Measurements from ENCODE around the gene BRD1. TPM values are rescaled to one million over a fixed set of nuclear protein-coding genes. Genes with fewer than 3 reads are reported as not detected.

Gene BRD1
- total and polyA plus RNA-seq, 9 of the 15 experiments (the other 6 are each of a cell fraction or from before 2014, with no cell fraction given): 0.42 to 17.6 (median 5.5) TPM

- CTCF ChIA-PET (ENCODE audit: low intra/inter-chr PET ratio): no interaction called here
- POLR2A ChIA-PET: interaction anchor here (0.6 kb wide), 1 partner anchor 26 kb away, joined by 3 read pairs; no protein-coding TSS in a partner anchor
Observed at GRCh38 chr22:49776891-49777290, 50.8 kb downstream of the BRD1 start.

GRCh38 chr22:49775867-49776511 is 51.7 kb downstream of the BRD1 start:
- POLR2A ChIA-PET: interaction anchor here (0.6 kb wide), 1 partner anchor 20 kb away, joined by 3 read pairs; no protein-coding TSS in a partner anchor
- intact Hi-C loops (cut with micrococcal nuclease): no loop called here
- BruUV-seq (replicated peaks): no TSS peak
- H3K27ac ChIP-seq (ENCODE audit: extremely low read depth, low read depth, low read length): no peak overlapping the region
- CTCF ChIA-PET (ENCODE audit: low intra/inter-chr PET ratio): no interaction called here
- no peak for ATAC-seq
- peak; percentile 40 for TF ChIP-seq POLR2G (IDR thresholded peaks at IDR 0.05; ENCODE audit: low read depth, low read length)
- no peak for TF ChIP-seq TGIF2 (CRISPR knock-in tag; IDR thresholded peaks at IDR 0.05)
- WGBS (ENCODE audit: insufficient coverage, low coverage, missing lambda C conversion rate): 96% methylated on average over 5 of the region's 31 CpGs
- H3K9me1 ChIP-seq (ENCODE audit: control insufficient read depth, insufficient read depth, low read length): no peaks in the 10 kb centered on the region
- peaks cover 39% of the 10 kb centered on the region; the same call in 2 of the 3 replicates for H3K36me3 ChIP-seq (ENCODE audit: control insufficient read depth, insufficient read depth, low read length)
- H3K4me1 ChIP-seq (replicated peaks in 1 of 2; ENCODE audit: control insufficient read depth in 2 of 2, insufficient read depth in 2 of 2, low read length in 2 of 2): peaks cover 0 to 21% of the 10 kb centered on the region in 2 experiments; a peak in 2 of 5 replicates
- H3K9ac ChIP-seq (ENCODE audit: insufficient read depth in 1 of 2, low read depth in 2 of 2, low read length in 2 of 2): no peak overlapping the region
- H3K4me3 ChIP-seq: no peak overlapping the region
- FAIRE-seq: no peak
- in situ Hi-C loops (cut with MboI): no loop called here
- no peak overlapping the region for H2AFZ ChIP-seq (ENCODE audit: low read depth, low read length)
- H3K79me2 ChIP-seq (ENCODE audit: control insufficient read depth, insufficient read depth, low read length): 0 out of 3 replicates have a peak, but pooled peaks cover 2% of the 10 kb centered on the region
- no peak overlapping the region for H3K4me2 ChIP-seq (ENCODE audit: insufficient read depth, low read length)
- H4K20me1 ChIP-seq (replicated peaks; ENCODE audit: control insufficient read depth, insufficient read depth, low read length): no peaks in the 10 kb centered on the region; the same call in 1 of the 2 replicates
- no peaks in the 10 kb centered on the region for H3K9me3 ChIP-seq (replicated peaks; ENCODE audit: control insufficient read depth, insufficient read depth, low read depth, low read length)
- no peaks in the 10 kb centered on the region for H3K27me3 ChIP-seq (ENCODE audit: control insufficient read depth in 2 of 2, insufficient read depth in 2 of 2, low read length in 2 of 2)
- DNase-seq (ENCODE audit: extremely low read depth in 1 of 4, low spot score in 3 of 4): no peak

More at GRCh38 chr22:49776891-49777290, 50.8 kb downstream of the BRD1 start:
- no peak overlapping the region for H3K27ac ChIP-seq (ENCODE audit: extremely low read depth, low read depth, low read length)
- intact Hi-C loops (cut with micrococcal nuclease): no loop called here
- peaks cover 39% of the 10 kb centered on the region; the same call in 2 of the 3 replicates for H3K36me3 ChIP-seq (ENCODE audit: control insufficient read depth, insufficient read depth, low read length)
- in situ Hi-C loops (cut with MboI): no loop called here
- no peak overlapping the region for H3K4me3 ChIP-seq
- peaks cover 0 to 27% of the 10 kb centered on the region in 2 experiments; a peak in 2 of 5 replicates for H3K4me1 ChIP-seq (replicated peaks in 1 of 2; ENCODE audit: control insufficient read depth in 2 of 2, insufficient read depth in 2 of 2, low read length in 2 of 2)
- no peaks in the 10 kb centered on the region for H3K9me1 ChIP-seq (ENCODE audit: control insufficient read depth, insufficient read depth, low read length)
- ATAC-seq (no peak), DNase-seq (ENCODE audit: extremely low read depth in 1 of 4, low spot score in 3 of 4) (no peak), FAIRE-seq (no peak)
- no peak for TF ChIP-seq TCF7 (IDR thresholded peaks at IDR 0.05; ENCODE audit: borderline replicate concordance)
- TF ChIP-seq POLR3A (IDR thresholded peaks at IDR 0.05; ENCODE audit: borderline replicate concordance, extremely low read depth, insufficient read depth, insufficient read length): no peak
- TF ChIP-seq ZNF124 (CRISPR knock-in tag; IDR thresholded peaks at IDR 0.05): no peak
- TF ChIP-seq SRSF9 (IDR thresholded peaks at IDR 0.05; ENCODE audit: borderline replicate concordance, low read depth, low read length): no peak
- TF ChIP-seq CBFB (CRISPR knock-in tag; IDR thresholded peaks at IDR 0.05): no peak
- TF ChIP-seq WHSC1 (IDR thresholded peaks at IDR 0.05; ENCODE audit: low read length): no peak
- TF ChIP-seq ZNF583 (CRISPR knock-in tag; IDR thresholded peaks at IDR 0.05): no peak
- no peak overlapping the region for H3K4me2 ChIP-seq (ENCODE audit: insufficient read depth, low read length)
- no TSS peak for BruUV-seq (replicated peaks)
- WGBS (ENCODE audit: insufficient coverage, low coverage, missing lambda C conversion rate): 85% methylated on average over 7 of the region's 29 CpGs
- H3K9ac ChIP-seq (ENCODE audit: insufficient read depth in 1 of 2, low read depth in 2 of 2, low read length in 2 of 2): no peak overlapping the region
- H3K79me2 ChIP-seq (ENCODE audit: control insufficient read depth, insufficient read depth, low read length): 0 out of 3 replicates have a peak, but pooled peaks cover 2% of the 10 kb centered on the region
- no peaks in the 10 kb centered on the region for H3K27me3 ChIP-seq (ENCODE audit: control insufficient read depth in 2 of 2, insufficient read depth in 2 of 2, low read length in 2 of 2)
- H3K9me3 ChIP-seq (replicated peaks; ENCODE audit: control insufficient read depth, insufficient read depth, low read depth, low read length): no peaks in the 10 kb centered on the region
- H4K20me1 ChIP-seq (replicated peaks; ENCODE audit: control insufficient read depth, insufficient read depth, low read length): no peaks in the 10 kb centered on the region; the same call in 1 of the 2 replicates
- no peak overlapping the region for H2AFZ ChIP-seq (ENCODE audit: low read depth, low read length)

All from K562 (cell line).